Measurements from ENCODE around the gene FRAT1.
"Not testable (repeated sequence)": the region's sequence is repeated elsewhere in the genome, so short reads cannot be mapped to it uniquely, and the experiment has no call there.

FRAT1 gene

GRCh38 chr10:97334370-97335175 is 15.5 kb downstream of the FRAT1 start, which contains the start of gene FRAT2:
TSS of gene FRAT2 (minus strand) at chr10:97334729. CDS start at chr10:97334572, 157 bp downstream.
- peak; percentile 84 for DNase-seq (ENCODE audit: low spot score)

GRCh38 chr10:97335188-97335619 is 16.1 kb downstream of the FRAT1 start:
- no peak for DNase-seq (ENCODE audit: low spot score)

DNA sequence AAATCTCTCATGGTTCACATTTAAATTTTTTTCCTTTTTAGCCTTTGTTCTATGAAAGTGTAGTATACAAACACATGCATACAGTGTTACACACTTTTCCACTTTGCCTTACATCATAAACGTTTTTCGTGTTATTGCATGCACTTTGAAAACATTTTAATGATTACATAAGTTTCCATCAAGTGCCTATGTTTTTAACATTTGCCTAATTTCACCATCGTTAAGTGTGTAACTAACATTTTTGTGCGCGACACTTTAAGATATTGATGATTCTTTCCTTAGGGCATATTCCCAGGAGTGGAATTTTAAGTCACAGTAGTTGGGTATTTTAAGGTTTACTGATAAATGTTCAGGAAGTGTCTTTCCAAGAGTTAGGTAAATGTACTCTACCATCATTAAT is 16.9 kb downstream of the FRAT1 start:
- DNase-seq (ENCODE audit: low spot score) = no peak

DNA sequence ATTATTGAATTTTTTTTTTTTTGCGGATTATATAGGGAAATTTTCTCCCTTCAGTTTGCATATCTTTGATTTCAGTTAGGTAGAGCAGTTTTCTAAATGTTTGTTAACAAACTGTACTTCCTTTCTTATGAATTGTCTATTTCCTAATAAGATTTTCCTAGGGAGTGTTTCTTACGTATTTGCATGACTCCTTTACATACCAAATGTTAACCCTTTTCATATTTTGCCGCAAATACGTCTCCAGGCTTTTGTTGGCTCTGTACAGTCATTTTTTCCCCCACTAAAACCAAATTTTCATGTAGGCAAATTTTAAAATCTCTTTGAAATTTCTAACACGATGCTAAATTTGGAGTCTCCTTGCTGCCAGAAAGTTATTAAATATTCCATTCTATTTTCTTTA is 17.4 kb downstream of the FRAT1 start:
- no peak for DNase-seq (ENCODE audit: low spot score)

- no peak for DNase-seq (ENCODE audit: low spot score)
These were observed 18.1 kb downstream of the FRAT1 start for GRCh38 chr10:97336942-97337831.

DNA sequence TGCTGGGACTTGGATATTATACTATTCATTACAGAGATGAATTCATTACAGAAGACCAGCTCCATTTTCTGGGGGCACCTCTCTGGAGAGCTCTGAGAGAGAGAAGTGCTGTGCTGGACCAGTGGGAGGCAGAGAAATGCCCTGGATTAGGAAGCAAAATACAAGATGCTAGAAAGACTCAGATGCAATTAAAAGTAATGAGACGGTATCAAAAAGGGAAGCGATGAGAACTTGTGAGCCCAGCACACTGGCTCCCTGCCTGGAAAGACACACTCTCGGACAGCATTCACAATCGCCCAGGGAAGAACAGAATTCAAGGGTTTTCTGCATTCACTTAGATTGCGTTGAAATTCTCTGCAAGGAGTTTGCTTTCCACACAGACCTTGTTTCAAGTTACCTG is 19.0 kb downstream of the FRAT1 start:
- DNase-seq (ENCODE audit: low spot score) = no peak

DNA sequence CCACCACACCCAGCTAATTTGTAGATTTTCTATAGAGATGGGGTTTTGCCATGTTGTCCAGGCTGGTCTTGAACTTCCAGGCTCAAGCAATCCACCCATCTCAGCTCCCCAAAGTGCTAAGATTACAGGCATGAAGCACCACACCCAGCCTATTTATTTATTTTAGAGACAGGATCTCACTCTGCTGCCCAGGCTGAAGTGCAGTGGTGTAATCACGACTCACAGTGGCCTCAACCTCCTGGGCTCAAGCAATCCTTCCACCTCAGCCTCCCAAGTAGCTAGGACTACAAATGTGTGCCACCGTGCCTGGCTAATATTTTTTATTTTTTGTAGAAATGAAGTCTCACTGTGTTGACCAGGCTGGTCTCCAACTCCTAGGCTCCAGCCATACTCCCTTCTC is 22.3 kb downstream of the FRAT1 start:
- no peak for DNase-seq (ENCODE audit: low spot score)

- DNase-seq (ENCODE audit: low spot score) = not testable (repeated sequence)
These were observed 24.6 kb downstream of the FRAT1 start for GRCh38 chr10:97343664-97344063.

GRCh38 chr10:97347317-97347716 is 28.2 kb downstream of the FRAT1 start:
- DNase-seq (ENCODE audit: low spot score) = no peak

GRCh38 chr10:97349752-97350513 is 30.9 kb downstream of the FRAT1 start:
- DNase-seq (ENCODE audit: low spot score) = no peak

GRCh38 chr10:97353945-97354344 is 34.9 kb downstream of the FRAT1 start:
- DNase-seq (ENCODE audit: low spot score) = no peak

GRCh38 chr10:97355571-97355975 is 36.5 kb downstream of the FRAT1 start:
- no peak for DNase-seq (ENCODE audit: low spot score)

DNA sequence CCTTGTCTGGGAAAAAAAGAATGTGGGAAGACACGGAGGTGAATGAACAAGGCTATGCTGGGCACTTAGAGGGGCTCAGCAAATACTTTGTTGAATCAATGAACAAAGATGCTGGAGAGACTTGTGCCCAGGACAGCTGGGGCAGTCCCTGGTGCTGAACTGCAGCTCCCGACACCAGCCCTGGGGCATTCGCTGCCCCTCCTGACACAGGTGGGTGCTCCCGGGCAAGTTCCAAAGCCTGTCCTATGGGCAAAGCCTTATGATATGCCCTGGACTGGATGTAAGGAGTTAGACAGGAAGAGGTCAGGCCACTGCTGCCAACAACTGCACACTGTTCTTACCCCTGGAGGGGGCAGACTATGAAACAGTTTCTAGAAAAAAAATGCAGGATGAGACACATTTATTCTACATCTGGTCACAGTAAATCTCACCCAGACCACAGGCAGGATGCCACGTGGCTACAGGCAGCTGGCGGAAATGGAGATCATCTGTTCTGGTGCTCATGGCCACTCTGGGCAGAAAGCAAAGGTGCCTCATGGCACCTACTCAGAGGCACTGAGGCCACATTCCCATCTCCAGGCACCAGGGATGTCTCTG is 37.3 kb downstream of the FRAT1 start:
- DNase-seq (ENCODE audit: low spot score) = no peak

DNA sequence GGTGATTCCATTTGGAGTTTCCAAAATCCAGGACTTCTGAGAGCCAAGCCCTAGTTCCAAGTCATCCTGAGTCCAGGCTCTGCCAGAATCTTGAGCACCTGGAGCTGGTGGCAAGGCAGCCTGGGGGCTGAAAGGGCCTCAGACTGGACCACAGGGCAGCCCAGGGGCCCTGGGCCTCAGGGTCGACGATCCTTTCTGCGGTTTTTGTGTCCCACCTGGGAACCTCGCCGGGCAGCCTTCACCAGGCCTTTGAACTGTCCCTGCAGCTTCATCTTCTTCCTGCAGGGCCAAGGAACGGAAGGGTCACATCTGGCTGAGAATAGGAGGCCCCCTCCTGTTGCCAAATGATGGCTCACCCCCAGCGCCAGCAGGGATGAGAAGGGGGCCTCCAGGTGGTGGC is 37.8 kb downstream of the FRAT1 start:
- DNase-seq (ENCODE audit: low spot score) = no peak

DNA sequence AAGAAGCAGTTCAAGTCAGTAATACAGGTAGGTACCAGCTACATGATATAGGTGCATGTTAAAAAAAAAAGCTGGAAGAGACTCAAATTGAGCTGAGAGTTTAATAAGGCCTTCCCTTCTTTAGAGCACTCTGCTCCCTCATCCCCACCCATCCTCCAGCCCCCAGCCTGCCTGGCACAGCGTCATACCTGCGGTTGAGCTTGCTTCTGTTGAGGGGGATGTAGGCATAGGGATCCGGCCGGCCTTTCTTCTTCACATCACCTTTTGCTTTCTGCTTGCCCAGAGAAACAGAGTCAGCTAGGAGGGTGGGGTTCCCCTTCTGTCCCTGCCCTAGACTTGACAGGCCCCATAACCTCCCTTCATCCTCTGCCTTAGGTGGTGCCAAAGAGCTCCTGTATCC is 39.3 kb downstream of the FRAT1 start:
- DNase-seq (ENCODE audit: low spot score) = no peak

- DNase-seq (ENCODE audit: low spot score) = no peak
These were observed 39.7 kb downstream of the FRAT1 start for GRCh38 chr10:97358781-97359180.

DNA sequence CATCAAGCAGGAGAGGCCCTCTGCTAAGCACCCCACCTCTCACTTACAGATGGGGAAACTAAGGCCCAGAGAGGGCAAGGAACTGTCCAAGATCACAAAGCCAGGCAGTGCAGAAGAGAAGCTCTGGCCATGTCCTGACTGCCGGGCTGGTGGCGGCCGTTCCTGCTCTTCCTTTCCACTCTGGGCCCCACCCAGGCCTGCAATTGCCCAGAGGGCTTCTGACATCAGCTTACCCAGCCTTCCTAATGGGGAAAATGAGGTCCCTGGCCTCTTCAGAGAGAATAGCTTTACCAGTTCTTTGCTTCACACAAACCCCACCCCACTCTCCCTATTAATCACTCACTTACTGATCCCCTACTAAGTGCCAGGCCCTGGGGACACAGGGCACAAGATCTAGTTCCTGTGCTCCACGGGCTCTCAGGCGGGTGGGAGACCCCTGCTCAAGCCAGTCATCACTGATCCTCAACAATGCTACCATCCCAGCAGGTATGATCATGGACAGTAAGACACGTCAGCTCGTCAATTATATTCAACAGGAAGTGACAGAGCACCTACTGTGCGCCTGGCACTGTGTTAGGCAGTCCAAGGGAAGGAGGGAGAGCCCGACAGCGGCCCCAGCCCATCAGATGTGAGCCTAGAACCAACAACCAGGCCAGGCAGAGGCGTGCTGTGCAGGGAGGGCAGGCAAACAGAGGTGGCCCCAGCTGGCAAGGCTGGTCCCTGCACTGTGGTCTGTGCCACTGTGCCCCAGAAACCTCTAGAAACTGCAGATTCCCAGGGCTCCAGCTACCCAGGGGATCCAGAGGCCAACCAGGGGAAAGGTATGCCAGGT is 41.9 kb downstream of the FRAT1 start:
- DNase-seq (ENCODE audit: low spot score) = no peak

DNA sequence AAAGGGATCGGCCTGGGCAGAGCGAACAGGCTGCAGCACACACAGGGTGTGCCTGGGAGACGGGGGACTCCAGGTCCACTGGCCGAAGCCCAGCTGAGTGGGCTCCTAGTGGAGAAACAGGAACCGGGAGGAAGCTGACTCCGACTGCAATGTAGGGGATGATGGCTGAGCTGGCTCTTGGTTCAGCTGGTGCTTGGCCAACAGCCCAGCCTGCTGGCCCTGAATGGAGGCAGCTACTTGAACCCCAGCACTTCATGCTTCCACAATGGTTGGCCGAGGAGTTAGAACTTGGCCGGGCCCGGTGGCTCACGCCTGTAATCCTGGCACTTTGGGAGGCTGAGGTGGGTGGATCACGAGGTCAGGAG is 42.4 kb downstream of the FRAT1 start:
- DNase-seq (ENCODE audit: low spot score) = no peak

- DNase-seq (ENCODE audit: low spot score) = no peak
These were observed 43.4 kb downstream of the FRAT1 start for GRCh38 chr10:97362310-97363033.

GRCh38 chr10:97363071-97363470 is 44.0 kb downstream of the FRAT1 start:
- no peak for DNase-seq (ENCODE audit: low spot score)
